A549 treated with GW870086 at 1 μM for 4 hours (cell line): ENCODE data around the gene CXCR2. TPM values are rescaled to one million over a fixed set of nuclear protein-coding genes. Genes with fewer than 3 reads are reported as not detected.

Source experiments
- total RNA-seq: library from RNA; stranded (reverse); fragments of 200-300 nt; extraction: Qiagen RNA extraction; gene quantifications from 5 replicates; pipeline ENCODE4 v1.2.3, GENCODE V29; 2022; ENCODE audit warnings: low read depth

The CXCR2 gene
- total RNA-seq: not detected in 5 replicates

DNA sequence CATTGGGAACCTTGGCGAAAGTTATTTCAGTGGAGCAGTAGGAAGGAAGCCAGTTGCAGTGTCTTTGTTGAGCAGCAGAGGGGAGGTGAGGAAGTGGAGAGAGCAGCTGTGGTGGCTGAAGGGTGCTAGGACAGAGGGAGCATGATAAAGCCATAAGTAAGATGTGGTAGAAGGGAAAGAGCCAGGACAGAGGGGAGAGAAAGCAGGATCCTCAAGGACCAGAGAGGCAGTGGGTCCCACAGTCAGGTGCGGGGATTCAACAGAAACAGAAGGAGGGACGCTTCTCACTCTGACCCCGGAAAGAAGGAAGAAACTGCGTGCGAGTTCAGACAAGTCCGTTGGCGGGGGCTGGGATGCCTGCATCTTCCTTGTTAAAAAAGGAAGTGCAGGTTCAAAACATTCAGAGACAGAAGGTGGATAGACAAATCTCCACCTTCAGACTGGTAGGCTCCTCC is at the start of gene CXCR2:
Gene CXCR2 (plus strand): TSS at position 403 of the 455 bp plus-strand sequence. CDS start 8,774 bp downstream, outside the sequence.

DNA sequence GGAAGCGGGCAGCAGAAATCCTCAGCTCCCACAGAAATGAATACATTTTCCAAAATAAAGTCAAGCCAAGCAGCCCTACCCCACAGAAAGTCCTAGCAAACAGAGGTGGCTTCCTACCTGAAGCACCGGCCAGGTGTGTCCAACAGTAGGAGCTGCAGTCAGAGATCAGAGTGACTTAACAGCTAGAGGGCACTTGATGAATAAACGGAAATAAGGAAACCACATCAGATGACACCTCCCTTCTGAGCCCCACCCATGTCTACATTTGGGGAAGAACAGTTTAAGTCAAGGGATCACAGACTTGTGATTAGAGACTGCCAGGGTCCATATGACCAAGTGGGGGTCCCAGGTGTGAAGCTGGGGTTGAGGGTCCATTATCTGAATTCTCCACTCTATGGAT is 41.0 kb downstream of the CXCR2 start, which contains the start of gene CXCR1:
Gene CXCR1 (minus strand): TSS at position 172 of the 400 bp plus-strand sequence. CDS start 1,751 bp downstream, outside the sequence.

Other genes with a start within 250 kb of the CXCR2 start
- 12.4 to 26.9 TPM (median 19.2 TPM) in 5 replicates for gene TNS1, start 123.0 kb upstream of the CXCR2 start, total RNA-seq
- gene RUFY4, start 56.8 kb upstream of the CXCR2 start, total RNA-seq: 0.23 TPM in 1 of 5 replicates, not detected in the others
- gene CXCR1, start 40.9 kb downstream of the CXCR2 start, total RNA-seq: not detected in 5 replicates
- 280 to 308 TPM (median 303 TPM) in 5 replicates for gene ARPC2, start 91.2 kb downstream of the CXCR2 start, total RNA-seq
- gene GPBAR1, start 135.0 kb downstream of the CXCR2 start, total RNA-seq: 0.19 to 0.42 TPM (median 0.23 TPM) in 5 replicates
- 124 to 170 TPM (median 127 TPM) in 5 replicates for gene AAMP, start 144.1 kb downstream of the CXCR2 start, total RNA-seq
- 65.3 to 73.6 TPM (median 72.8 TPM) in 5 replicates for gene PNKD, start 144.5 kb downstream of the CXCR2 start, total RNA-seq
- 132 to 147 TPM (median 139 TPM) in 5 replicates for gene TMBIM1, start 166.5 kb downstream of the CXCR2 start, total RNA-seq
- gene CATIP, start 230.8 kb downstream of the CXCR2 start, total RNA-seq: not detected in 5 replicates